ENCODE data around the gene HOATZ.

The HOATZ gene

DNA sequence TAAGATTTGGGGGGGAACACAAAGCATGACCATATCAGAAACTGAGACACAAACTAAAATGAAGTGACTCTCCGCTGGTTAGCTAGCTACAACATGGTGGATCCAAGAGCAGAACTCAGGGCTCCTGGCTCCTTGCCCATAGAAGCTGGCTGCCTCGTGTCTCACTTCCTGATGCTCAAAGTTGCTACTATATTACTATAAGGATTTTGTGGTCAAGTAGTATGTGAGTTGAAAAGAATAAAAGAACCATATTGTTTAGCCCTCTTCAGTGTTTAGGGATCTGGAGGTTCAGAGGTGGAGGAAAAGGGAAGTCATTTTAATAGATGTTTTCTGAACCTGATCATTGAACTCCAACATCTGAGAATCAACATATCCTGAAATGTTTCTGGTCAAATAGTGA lies 70.8 kb downstream of the HOATZ start:
- DNase-seq = no peak

DNA sequence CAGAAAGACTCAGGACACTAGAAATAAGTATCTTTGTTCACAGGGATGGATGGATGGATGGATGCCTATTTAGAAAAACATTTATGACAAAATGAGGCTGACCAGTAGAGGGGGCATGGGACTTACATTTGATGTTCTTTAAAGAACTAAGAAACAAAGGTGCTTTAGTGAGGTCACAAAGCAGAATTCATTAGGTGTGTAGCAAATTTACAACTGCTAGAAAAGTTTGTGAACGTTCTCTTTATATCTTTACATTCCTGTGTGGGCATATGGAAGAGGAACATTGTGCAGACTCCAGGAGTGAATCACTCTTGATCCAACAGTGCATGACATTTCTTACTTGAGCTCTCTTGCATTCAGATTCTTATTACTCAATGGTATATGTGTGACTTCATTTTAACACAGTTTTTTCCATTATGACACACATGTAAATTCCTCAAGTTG lies 71.8 kb downstream of the HOATZ start:
- peak; percentile 15 to 61 (median 28) for DNase-seq
